Gastroesophageal sphincter (tissue), 3 donors: ENCODE results near the gene PCAT7.
"Not testable (repeated sequence)": the region's sequence is repeated elsewhere in the genome, so short reads cannot be mapped to it uniquely, and the experiment has no call there.

Experiments used
- CTCF ChIP-seq, 4 experiments: fragments of 200-600 bp in 2 of 4; fragments of 450-650 bp in 2 of 4; sonication (generic) in 1 of 4; IDR thresholded peaks; one replicate each; pipeline ENCODE4 v1.5.1; 2017 to 2019; ENCODE audit warnings: antibody characterized with exemption in 4 of 4, mild to moderate bottlenecking in 2 of 4, moderate library complexity in 2 of 4
- EP300 ChIP-seq: sonication (generic); formaldehyde crosslinking; IDR thresholded peaks from one replicate; pipeline ENCODE4 v1.6.1; 2017; ENCODE audit warnings: antibody characterized with exemption, mild to moderate bottlenecking
- POLR2A ChIP-seq, 2 donors: fragments of 450-650 bp; IDR thresholded peaks; one replicate each; pipeline ENCODE4 v1.6.1; 2017; ENCODE audit warnings: antibody characterized with exemption in 2 of 2, mild to moderate bottlenecking in 2 of 2, moderate library complexity in 1 of 2
- POLR2AphosphoS5 ChIP-seq: sonication (generic); formaldehyde crosslinking; IDR thresholded peaks from one replicate; pipeline ENCODE4 v1.6.1; 2017; ENCODE audit warnings: antibody characterized with exemption

DNA sequence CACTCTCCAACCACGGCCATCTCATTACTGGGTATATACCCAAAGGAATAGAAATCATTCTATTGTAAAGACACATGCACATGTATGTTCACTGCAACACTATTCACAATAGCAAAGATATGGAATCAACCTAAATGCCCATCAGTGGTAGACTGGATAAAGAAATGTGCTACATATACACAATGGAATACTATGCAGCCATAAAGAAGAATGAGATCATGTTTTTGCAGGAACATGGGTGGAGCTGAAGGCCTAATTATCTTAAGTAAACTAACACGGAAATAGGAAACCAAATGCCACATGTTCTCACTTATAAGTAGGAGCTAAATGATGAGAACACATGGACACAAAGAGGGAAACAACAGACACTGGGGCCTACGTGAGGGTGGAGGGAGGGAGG, 9.4 kb downstream of the PCAT7 start:
- TF ChIP-seq CTCF (IDR thresholded peaks at IDR 0.05); POLR2AphosphoS5; POLR2A (IDR thresholded peaks at IDR 0.05); EP300: not testable (repeated sequence)
